GM18907 (cell line): Measurements from ENCODE around the gene MAP4K2.

Experiments
- ATAC-seq: cut with Tn5 transposase; IDR thresholded peaks from one replicate; pipeline ENCODE4 v1.9.1; 2021; ENCODE audit warnings: mild to moderate bottlenecking, moderate library complexity; ENCODE audit not compliant: unreplicated experiment

The MAP4K2 gene

GRCh38 chr11:64839335-64839734, 36.3 kb upstream of the MAP4K2 start:
- no peak for ATAC-seq

GRCh38 chr11:64838600-64839334, 35.8 kb upstream of the MAP4K2 start:
- no peak for ATAC-seq

GRCh38 chr11:64837887-64838351, 34.9 kb upstream of the MAP4K2 start:
- no peak for ATAC-seq

GRCh38 chr11:64836448-64837072, 33.5 kb upstream of the MAP4K2 start:
- no peak for ATAC-seq

GRCh38 chr11:64835616-64836447, 32.8 kb upstream of the MAP4K2 start:
- ATAC-seq, result no peak

GRCh38 chr11:64834723-64835615, 32.0 kb upstream of the MAP4K2 start:
- no peak for ATAC-seq

GRCh38 chr11:64834031-64834722, 31.2 kb upstream of the MAP4K2 start:
- no peak for ATAC-seq

- ATAC-seq, result no peak
Measured at GRCh38 chr11:64833509-64833908, 30.5 kb upstream of the MAP4K2 start.

GRCh38 chr11:64833198-64833502, 30.1 kb upstream of the MAP4K2 start:
- no peak for ATAC-seq

- no peak for ATAC-seq
Measured at GRCh38 chr11:64832467-64833197, 29.6 kb upstream of the MAP4K2 start.

GRCh38 chr11:64831411-64831891, 28.4 kb upstream of the MAP4K2 start:
- ATAC-seq, result no peak

GRCh38 chr11:64829536-64830251, 26.7 kb upstream of the MAP4K2 start:
- no peak for ATAC-seq

- ATAC-seq, result no peak
Measured at GRCh38 chr11:64827451-64827839, 24.4 kb upstream of the MAP4K2 start.

- ATAC-seq, result no peak
Measured at GRCh38 chr11:64826578-64827450, 23.8 kb upstream of the MAP4K2 start.

- ATAC-seq, result no peak
Measured at GRCh38 chr11:64826062-64826461, 23.0 kb upstream of the MAP4K2 start.

- ATAC-seq, result no peak
Measured at GRCh38 chr11:64823568-64824119, 20.6 kb upstream of the MAP4K2 start.

GRCh38 chr11:64817476-64817875, 14.5 kb upstream of the MAP4K2 start:
- no peak for ATAC-seq
